ENCODE results near the gene TPT1. TPM values are rescaled to one million over a fixed set of nuclear protein-coding genes. Genes with fewer than 3 reads are reported as not detected.
A peak's percentile ranks its signal among the peaks of the same experiment; 100 is the strongest.

Gene TPT1
- total RNA-seq, 1 experiment from 2014 or later = 3,611 TPM

- no peak for DNase-seq
- no TSS peak for BruUV-seq (replicated peaks)
- ChIA-PET POLR2A (interaction anchor here (0.5 to 4.8 kb wide), 5 partner anchors 9 to 96 kb away, joined by 3 to 26 read pairs (median 8); partner anchors contain the start of gene TPT1), CTCF (interaction anchor here (0.6 kb wide), 2 partner anchors 8 to 244 kb away, joined by 3 read pairs; no protein-coding TSS in a partner anchor)
- TF ChIP-seq CTCF (IDR thresholded peaks at IDR 0.05; ENCODE audit: insufficient read depth in 1 of 2, low read depth in 1 of 2, low read length in 1 of 2, severe bottlenecking in 1 of 2, unreplicated experiment in 1 of 2) = no peak
- Histone ChIP-seq H3K4me3 (ENCODE audit: low read depth, low read length) (no peak overlapping the region), H3K4me1 (peaks cover 43% of the 10 kb centered on the region), H3K27me3 (replicated peaks; ENCODE audit: control insufficient read depth, insufficient read depth, low read length) (no peaks in the 10 kb centered on the region), H3K9me3 (no peaks in the 10 kb centered on the region), H3K36me3 (ENCODE audit: control insufficient read depth, insufficient read depth, low read length) (0 out of 2 replicates have a peak, but pooled peaks cover 6% of the 10 kb centered on the region)
- peak overlapping the region; percentile 54 for H3K27ac Mint-ChIP-seq (ENCODE audit: unreplicated experiment)
- no peaks in the 10 kb centered on the region for H3K9me3 Mint-ChIP-seq (ENCODE audit: unreplicated experiment)
- intact Hi-C loops (cut with micrococcal nuclease; ENCODE audit: unreplicated experiment) = no loop called here
- H3K27me3 Mint-ChIP-seq (ENCODE audit: insufficient read depth, unreplicated experiment) = no peaks in the 10 kb centered on the region
- peaks cover 51% of the 10 kb centered on the region for H3K4me1 Mint-ChIP-seq (ENCODE audit: low read depth, unreplicated experiment)
- peaks cover 100% of the 10 kb centered on the region for H3K36me3 Mint-ChIP-seq (ENCODE audit: insufficient read depth, unreplicated experiment)
- no peak overlapping the region for H3K4me3 Mint-ChIP-seq (ENCODE audit: unreplicated experiment)
These were observed 8.8 kb downstream of the TPT1 start for GRCh38 chr13:45332036-45332830.

GRCh38 chr13:45331692-45332035 is 9.3 kb downstream of the TPT1 start:
- Mint-ChIP-seq H3K27ac (ENCODE audit: unreplicated experiment) (peak overlapping the region; percentile 54), H3K27me3 (ENCODE audit: insufficient read depth, unreplicated experiment) (no peaks in the 10 kb centered on the region), H3K4me3 (ENCODE audit: unreplicated experiment) (no peak overlapping the region), H3K36me3 (ENCODE audit: insufficient read depth, unreplicated experiment) (peaks cover 99% of the 10 kb centered on the region), H3K4me1 (ENCODE audit: low read depth, unreplicated experiment) (peaks cover 45% of the 10 kb centered on the region), H3K9me3 (ENCODE audit: unreplicated experiment) (no peaks in the 10 kb centered on the region)
- ChIA-PET POLR2A (interaction anchor here (0.6 to 4.8 kb wide), 4 partner anchors 9 to 133 kb away, joined by 3 to 26 read pairs (median 7); partner anchors contain the start of genes COG3 and TPT1), CTCF (interaction anchor here (0.6 kb wide), 1 partner anchor 9 kb away, joined by 3 read pairs; no protein-coding TSS in a partner anchor)
- no peak for DNase-seq
- TF ChIP-seq CTCF (IDR thresholded peaks at IDR 0.05; ENCODE audit: insufficient read depth in 1 of 2, low read depth in 1 of 2, low read length in 1 of 2, severe bottlenecking in 1 of 2, unreplicated experiment in 1 of 2) = no peak
- H3K36me3 ChIP-seq (ENCODE audit: control insufficient read depth, insufficient read depth, low read length) = 0 out of 2 replicates have a peak, but pooled peaks cover 5% of the 10 kb centered on the region
- no peak overlapping the region for H3K4me3 ChIP-seq (ENCODE audit: low read depth, low read length)
- intact Hi-C loops (cut with micrococcal nuclease; ENCODE audit: unreplicated experiment) = no loop called here
- no peaks in the 10 kb centered on the region for H3K27me3 ChIP-seq (replicated peaks; ENCODE audit: control insufficient read depth, insufficient read depth, low read length)
- H3K4me1 ChIP-seq = peaks cover 40% of the 10 kb centered on the region
- no TSS peak for BruUV-seq (replicated peaks)
- H3K9me3 ChIP-seq = no peaks in the 10 kb centered on the region

GRCh38 chr13:45331123-45331619 is 9.8 kb downstream of the TPT1 start:
- no TSS peak for BruUV-seq (replicated peaks)
- 0 out of 2 replicates have a peak, but pooled peaks cover 3% of the 10 kb centered on the region for H3K36me3 ChIP-seq (ENCODE audit: control insufficient read depth, insufficient read depth, low read length)
- POLR2A ChIA-PET = interaction anchor here (0.6 to 4.8 kb wide), 3 partner anchors 10 to 134 kb away, joined by 3 to 26 read pairs (median 6); partner anchors contain the start of genes COG3 and TPT1
- CTCF ChIA-PET = no interaction called here
- intact Hi-C loops (cut with micrococcal nuclease; ENCODE audit: unreplicated experiment) = no loop called here
- no peak overlapping the region for H3K27ac Mint-ChIP-seq (ENCODE audit: unreplicated experiment)
- H3K36me3 Mint-ChIP-seq (ENCODE audit: insufficient read depth, unreplicated experiment) = peaks cover 94% of the 10 kb centered on the region
- no peak overlapping the region for H3K4me3 Mint-ChIP-seq (ENCODE audit: unreplicated experiment)
- no peaks in the 10 kb centered on the region for H3K27me3 ChIP-seq (replicated peaks; ENCODE audit: control insufficient read depth, insufficient read depth, low read length)
- no peaks in the 10 kb centered on the region for H3K27me3 Mint-ChIP-seq (ENCODE audit: insufficient read depth, unreplicated experiment)
- H3K4me1 Mint-ChIP-seq (ENCODE audit: low read depth, unreplicated experiment) = peaks cover 40% of the 10 kb centered on the region
- no peak for DNase-seq
- H3K9me3 ChIP-seq = no peaks in the 10 kb centered on the region
- H3K4me3 ChIP-seq (ENCODE audit: low read depth, low read length) = no peak overlapping the region
- no peak for TF ChIP-seq CTCF (IDR thresholded peaks at IDR 0.05; ENCODE audit: insufficient read depth in 1 of 2, low read depth in 1 of 2, low read length in 1 of 2, severe bottlenecking in 1 of 2, unreplicated experiment in 1 of 2)
- peaks cover 35% of the 10 kb centered on the region for H3K4me1 ChIP-seq
- H3K9me3 Mint-ChIP-seq (ENCODE audit: unreplicated experiment) = no peaks in the 10 kb centered on the region

All from Caco-2 (cell line).